Fibroblast of skin of left quadriceps (primary cell): ENCODE data around the gene C17orf50.

Source experiments
- DNase-seq, 2 experiments: peaks; one replicate each; pipeline ENCODE4 v3.0.0-alpha.2; 2013; ENCODE audit warnings: low read depth in 2 of 2

Gene C17orf50

DNA sequence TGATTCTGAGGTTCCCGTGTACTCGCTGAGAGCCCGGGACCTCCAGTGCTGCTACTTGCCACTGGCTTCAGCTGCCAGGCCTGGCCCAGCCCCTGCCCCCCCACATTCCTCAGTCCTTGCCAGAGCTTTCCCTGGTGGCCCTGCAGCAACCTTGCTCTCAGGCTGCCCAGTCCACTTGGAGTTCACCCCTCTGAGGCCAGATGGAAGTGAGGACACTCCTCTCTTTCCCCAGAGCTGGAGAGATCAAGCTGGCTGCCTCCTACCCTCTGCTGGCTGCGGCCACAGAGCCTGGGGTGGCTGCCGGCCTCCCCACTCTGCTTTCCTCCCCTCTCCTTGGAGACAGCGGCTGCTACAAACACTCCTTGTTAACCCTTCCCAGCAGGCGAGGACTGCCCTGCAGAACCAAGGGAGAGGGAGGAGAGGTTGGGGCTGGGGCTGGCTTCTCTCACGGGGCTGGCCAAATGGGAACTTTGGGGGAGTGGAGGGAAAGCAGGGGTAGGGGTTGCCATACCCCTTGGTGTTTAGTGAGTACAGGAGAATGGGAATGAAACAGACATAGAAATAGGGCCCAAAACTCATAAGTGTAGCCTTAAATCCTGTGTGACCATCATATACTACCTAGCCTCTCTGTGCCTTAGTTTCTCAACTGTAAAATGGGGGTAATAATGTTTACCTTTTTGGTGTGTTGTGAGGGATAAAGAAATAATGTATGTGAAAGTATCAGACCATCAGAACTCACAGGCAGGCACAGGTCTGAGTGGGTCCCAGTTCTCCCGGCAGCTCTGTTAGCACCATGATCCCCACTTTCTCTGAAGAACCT is 7.5 kb upstream of the C17orf50 start, which contains the start of gene GAS2L2:
TSS of gene GAS2L2 (minus strand) at position 295 of the 820 bp plus-strand sequence. CDS start 389 bp downstream, outside the sequence.
- DNase-seq, result no peak

DNA sequence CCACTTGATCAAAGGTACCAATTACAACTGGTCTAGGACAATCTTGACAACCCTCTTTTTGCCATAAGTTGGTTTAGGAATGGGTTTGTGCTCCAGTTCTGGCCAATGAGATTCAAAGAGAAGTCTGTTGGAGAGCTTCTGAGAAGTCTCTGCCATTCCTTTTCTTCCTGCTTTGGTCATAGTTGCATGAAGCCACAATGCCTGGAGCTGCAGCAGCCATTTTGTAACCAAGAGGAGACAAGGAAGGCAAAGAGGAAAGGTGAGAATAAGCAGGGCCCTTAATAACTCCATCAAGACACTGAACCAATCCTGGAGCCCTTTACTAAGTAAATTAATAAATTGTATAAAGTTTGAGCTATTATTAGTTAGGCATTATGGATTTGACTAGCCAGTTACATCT is 3.4 kb upstream of the C17orf50 start:
- no peak for DNase-seq

DNA sequence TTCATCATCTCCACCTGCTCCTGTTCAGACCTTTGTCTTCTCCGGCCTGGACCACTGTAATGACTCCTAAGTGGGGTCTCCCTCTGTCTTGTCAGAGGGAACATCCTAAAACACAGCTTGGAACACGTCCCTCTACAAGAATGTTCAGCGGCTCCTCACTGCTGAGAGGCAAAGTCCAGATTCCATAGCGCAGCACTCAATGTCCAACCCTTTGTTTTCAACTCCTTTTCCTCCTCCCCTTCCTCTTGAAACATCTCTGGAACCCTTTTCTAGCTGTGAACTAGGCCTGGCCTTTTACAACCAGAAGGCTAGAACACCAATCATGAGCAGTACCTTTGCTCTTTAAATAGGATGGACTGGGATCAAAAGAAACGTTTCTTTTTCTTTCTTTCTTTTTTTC is 914 bp downstream of the C17orf50 start:
- DNase-seq, result no peak

DNA sequence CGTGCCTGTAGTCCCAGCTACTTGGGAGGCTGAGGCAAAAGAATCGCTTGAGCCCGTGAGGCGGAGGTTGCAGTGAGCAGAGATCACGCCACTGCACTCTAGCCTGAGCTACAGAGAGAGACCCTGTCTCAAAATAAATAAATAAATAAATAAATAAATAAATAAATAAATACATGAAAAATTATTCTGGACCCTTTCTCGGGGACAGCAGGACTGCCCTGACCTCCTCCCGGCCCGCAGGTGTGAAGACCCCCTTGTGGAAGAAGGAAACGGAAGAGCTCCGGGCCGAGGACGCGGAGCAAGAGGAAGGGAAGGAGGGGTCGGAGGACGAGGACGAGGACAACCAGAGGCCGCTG is 3.1 kb downstream of the C17orf50 start:
- DNase-seq, result no peak

DNA sequence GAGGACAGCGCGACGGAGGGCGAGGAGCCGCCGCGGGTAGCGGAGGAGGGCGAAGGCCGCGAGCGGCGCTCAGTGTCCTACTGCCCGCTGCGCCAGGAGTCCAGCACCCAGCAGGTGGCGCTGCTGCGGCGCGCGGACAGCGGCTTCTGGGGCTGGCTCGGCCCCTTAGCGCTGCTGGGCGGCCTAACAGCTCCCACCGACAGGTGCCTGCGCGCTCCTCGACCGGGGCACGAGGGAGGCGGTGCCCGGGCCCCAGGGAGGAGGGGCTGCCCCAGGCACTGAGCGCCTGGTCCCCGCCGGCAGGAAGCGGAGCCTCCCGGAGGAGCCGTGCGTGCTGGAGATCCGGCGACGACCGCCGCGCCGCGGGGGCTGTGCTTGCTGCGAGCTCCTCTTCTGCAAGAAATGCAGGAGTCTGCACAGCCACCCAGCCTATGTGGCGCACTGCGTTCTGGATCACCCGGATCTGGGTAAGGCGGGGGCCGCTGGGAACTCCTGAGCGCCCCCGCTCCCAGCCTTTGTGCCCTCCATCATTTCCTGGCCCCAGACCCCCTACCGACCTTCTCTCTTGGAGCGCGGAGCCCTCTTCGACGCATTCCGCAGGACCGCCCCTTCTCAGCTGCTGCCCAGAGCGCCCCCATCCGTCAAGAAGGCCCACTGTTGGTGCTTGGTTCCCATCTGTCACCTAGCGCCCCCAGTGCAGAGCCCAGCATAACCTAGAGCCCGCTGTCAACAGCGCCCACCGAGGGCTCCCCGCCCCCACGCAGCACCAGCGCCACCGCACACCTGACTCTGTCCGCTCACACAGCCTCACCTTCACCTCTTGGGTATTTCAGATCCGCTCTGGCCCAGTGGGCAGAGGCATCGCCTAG is 3.7 kb downstream of the C17orf50 start:
- peak; percentile 42 to 44 for DNase-seq

DNA sequence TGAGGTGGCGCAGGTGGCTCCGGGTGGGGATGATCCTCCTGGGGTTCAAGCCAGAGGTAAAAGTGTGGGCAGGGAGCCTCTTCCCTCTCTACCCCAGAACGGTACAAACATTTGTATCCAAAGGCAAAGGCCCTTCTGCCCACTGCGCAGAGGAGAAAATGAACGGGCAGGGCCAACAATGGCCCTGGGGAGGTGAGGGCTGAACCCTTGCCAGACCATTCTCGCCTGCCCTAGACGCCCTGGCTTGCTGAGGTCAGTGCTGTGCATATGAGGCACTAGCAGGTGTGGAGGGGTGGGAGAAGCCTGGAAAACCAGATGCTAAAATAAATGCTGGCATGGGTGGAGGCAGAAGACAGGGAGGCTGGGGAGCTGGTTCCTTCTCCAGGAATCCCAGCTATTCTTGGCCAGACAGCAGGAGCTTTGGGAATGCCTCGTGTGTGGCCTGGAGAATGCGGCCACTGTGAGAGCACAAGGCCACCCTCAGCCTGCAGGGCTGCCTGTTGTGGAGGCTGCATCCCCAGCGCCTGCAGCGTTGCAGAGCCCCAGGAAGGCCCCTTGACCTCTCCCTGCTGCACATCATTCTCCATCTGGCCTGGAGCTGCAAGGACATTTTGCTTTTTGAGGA is 4.5 kb downstream of the C17orf50 start:
- DNase-seq, result no peak

DNA sequence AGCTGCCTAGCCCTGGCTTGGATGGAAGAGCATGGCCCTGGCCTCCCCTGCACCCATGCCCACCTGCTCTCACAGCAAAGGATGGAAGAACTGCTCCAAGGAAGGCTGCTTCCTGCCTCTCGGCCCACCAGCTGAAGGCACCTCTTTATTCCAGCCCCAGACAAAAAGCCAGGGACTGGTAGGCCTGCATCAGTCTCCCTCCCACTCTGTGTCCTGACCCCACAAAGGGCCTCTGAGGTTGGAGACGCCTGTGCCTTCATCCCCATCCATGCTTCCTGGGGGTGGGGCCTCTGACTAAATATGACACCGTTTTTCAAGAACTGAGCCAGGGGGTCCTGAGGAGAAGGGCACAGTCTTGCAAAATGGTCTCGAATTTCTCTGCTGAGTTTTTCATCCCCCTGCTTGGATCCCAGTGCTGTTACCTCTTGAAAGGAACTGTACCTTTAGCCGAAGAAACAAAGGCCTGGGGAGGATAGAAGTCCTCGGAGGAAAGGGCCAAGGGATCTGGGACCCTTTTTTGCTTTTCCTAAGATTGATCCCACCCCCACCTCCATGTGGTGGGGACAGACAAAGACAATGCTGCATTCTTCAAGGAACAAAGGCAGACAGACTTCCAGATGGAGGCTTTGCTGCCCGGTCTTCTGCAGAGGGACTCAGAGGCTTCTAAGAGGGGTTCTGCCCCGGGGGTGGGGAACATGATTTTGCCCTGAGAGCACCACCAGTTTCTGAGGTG is 5.2 kb downstream of the C17orf50 start:
- no peak for DNase-seq

DNA sequence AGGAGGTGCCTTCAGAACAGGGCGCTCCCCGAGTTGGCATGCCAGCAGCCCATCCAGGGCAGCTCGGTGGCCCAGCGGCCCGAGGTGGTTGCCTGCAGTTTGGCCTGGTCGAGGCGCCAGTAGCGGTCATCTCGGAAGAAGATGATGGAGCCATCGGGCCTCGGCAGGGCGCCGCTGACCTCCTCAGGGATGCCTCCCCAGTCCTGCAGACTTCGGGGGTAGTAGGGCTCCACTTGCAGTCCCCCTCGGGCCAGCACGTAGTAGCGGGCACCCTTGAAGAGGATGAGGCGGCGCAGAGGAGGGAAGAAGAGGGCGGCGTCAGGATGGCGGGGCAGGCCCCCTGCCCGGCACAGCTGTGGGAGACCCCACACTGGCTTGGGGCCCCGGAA is 5.8 kb downstream of the C17orf50 start:
- DNase-seq, result no peak

DNA sequence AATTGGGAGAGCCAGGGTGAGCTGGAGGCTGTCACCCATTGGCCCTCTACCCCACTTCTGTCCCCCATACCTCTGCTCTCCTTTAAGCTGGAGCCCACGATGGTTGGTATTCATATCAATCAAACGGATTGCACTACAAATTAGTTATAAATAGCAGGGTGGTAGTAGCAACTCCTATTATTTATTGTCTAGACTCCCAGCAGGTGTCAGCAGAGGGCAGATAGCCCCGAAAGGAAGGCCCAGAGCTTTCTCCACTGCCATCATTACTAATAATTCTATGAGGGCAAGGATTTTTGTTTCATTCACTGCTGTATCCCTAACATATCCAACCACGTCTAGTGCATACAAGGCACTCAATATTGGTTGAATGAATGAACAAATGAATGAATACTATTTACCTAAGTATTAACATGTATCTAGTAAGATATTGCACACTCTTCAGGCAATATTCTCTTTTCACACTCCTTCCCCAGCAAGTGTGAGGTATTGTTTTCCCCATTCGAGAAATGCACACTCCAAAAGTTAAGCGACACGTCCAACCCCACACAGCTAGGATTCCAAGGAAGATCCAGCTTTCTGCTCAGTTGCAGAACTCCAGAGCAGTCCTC is 6.3 kb downstream of the C17orf50 start:
- no peak for DNase-seq

DNA sequence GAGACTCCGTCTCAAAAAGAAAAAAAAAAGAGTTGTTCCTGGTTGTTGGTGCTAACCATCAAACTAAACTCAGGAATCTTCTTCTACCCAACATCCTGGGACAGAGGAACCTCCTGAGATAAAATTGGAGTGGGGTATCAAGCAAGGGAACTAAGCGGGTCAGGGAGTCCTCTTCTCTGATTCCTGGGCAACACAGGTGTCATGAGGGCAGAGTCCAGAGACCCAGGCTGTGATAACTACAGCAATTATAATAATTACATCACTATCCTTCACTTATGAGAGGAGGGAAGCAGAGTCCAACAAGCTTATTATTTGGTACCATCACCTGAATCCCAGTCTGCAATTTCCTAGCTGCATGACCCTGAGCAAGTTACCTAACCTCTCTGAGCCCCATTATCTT is 8.1 kb downstream of the C17orf50 start:
- DNase-seq, result no peak

DNA sequence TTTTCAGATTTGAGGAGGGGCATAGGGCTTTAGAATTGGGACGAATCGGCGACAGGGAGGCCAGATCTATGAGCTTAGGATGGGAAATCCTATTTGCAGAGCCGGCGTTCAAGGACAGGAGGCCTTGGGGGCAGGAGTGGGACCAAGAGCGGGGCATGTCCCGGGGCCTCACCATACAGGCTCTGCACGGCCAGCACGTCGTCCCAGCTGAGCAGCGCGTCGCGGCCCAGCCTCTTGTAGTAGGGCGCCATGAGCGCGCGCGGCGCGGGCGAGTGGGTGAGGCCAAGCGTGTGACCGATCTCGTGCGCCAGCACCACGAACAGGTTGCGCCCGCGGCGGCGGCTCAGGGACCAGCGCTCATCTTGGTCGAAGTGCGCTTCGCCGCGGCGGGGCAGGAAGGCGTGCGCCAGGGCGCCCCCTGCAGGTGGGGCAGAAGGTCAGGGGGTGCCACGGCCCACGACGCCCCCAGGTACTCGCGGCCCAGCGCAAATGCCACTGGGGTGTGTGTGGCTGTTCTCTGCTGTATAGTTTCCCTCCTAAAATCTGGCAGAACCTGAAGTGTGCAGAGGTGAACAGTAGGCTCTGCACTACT is 9.3 kb downstream of the C17orf50 start:
- no peak for DNase-seq

DNA sequence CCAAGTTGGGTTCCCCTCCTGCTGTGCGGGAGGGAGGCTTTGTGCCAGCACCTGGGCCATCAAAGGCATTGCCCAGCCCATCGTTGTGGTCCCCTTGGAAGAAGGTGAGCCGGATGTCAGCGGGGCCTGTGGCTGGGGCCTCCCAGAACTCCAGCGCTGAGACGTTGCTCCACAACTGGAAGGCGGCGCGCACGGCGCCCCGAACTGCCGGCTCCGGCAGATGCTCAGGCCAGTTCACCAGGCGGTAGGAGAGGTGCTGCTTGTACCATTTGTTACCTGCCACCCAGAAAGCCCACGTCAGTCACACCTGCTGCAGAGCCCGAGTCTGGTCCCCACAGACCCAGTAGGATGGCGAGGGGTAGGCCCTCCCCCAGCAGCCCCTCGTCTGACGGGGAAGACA is 12.4 kb downstream of the C17orf50 start:
- no peak for DNase-seq

DNA sequence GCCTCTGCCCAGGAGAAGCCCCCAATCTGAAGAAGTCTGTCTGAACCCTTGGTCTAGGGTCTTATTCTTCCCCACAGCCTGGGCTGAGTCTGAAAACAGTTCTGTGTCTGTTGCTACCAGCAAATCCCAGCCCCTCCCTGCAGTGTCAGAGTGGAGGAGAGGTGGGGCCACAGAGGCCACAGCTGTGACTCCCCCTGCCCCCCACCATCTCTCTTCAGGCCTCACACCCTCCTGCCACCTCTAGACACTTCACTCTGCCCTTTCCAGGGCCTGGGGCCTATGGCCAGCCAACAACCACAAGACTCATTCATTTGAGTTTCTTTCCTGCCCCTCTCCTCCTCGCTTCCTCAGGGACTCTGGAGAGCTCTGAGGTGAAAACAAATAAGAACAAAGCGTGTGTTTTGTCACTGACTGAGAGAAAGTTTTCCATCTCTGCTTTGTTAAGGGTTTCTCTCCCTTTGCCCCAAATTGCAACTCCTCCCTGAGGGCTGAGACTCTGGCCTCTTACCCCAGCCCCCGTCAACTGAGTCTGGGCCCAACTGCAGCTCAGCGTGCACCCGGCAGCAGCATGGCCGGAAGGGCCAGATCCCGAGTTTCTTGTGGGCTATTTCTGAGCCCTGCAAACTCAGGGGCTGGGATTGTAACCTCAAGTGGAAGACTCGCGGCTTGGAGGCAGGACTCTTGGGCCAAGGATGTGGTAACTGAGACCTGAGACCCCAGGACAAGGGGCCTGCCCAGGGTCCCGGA is 13.2 kb downstream of the C17orf50 start:
- no peak for DNase-seq

DNA sequence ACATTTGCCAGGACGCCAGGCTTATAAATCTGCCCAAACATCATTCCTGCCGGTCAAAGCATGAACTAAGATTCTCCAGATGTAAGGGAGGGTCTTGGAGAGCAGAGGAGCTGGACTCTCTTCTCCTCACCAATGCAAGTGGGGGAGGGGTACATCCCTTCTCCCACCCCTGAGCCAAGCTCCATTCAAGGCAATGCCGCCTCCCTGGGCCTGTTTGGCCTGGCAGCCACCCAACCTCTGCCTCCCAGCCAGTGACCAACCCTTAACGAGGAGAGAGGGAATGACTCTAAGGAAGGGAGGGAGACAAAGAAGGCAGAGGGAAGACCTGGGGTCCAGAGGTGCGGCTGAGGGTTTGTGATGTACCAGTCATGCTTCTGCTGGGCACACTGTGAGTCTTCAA is 13.8 kb downstream of the C17orf50 start:
- DNase-seq, result no peak

DNA sequence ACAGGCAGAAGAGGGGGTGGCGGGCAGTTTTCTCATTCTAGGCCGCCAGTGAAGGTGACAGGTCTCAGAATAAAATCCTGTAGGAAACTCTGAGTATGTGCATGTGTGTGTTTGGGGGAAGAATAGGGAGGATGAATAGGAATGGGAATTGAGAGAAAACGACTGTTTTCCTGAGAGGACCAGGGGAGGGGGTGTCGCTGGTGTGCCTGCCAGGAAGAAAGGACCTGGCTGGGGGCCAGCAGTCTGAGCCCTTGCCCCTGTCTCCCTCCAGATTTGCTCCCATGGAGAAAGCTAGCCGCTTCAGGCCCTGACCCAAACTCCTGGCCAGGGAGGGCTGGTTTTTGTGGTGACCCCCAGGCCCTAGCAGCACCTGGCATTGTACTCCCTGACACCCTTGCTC is 14.4 kb downstream of the C17orf50 start:
- DNase-seq, result no peak

DNA sequence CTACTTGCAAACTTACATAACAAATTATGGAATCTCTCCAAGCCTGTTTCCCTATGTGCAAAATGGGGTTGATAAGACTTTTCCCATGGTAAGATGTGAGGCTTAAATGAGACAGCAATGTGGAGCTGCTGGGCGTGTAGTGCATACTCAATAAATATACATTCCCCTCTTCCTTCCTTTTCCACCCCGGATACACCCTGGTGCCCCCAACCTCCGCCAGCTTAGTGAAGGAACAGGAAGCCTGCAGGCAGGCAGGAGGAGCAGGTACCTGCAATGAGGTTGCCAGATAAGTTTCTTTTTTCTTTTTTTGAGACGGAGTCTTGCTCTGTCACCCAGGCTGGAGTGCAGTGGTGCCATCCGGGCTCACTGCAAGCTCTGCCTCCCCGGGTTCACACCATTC is 14.9 kb downstream of the C17orf50 start:
- DNase-seq, result no peak

DNA sequence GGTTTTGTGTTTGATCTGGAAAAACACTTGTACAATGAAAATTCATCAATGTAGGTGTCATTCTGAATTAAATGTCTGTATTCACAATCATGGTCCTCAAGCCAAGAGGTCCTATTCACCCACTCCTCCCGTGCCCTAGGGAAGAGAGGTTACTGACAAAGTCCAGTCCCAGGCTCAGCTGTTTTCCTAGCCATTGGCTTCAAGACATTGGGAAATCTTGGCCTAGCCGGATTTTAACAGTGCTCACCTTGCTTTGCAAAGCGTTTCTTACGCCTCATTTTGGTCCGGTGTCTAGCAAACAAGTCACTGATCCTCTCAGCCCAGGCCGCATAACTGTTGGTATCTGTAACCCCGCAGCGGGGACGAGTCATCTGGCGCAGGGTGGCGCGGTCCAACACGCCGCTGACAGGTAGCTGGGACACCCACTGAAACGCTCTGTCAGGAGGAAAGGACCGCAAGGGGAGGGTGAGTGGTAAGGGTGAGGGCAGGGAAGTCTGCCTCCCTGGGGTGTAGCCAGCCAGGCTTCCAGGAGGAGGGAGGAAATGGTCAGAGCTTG is 18.0 kb downstream of the C17orf50 start:
- DNase-seq, result no peak

DNA sequence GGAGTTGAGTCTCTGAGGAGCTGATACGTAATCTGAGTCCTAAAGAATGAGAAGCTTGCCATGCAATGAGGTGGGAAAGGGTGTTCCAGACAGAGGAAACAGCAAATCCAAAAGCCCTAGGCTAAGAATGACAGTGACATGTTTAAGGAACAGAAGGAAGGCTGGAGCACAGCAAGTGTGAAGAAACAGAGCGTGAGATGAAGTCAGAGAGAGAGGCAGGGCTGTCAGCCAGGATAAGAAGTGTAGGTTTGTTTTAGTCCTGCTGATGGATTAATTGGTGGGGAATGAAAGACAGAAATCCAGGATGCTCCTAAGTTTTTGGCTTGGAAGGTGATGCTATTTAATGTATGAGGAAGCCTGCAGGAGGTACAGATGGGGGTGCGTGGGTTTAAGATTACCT is 20.3 kb downstream of the C17orf50 start:
- DNase-seq, result no peak

DNA sequence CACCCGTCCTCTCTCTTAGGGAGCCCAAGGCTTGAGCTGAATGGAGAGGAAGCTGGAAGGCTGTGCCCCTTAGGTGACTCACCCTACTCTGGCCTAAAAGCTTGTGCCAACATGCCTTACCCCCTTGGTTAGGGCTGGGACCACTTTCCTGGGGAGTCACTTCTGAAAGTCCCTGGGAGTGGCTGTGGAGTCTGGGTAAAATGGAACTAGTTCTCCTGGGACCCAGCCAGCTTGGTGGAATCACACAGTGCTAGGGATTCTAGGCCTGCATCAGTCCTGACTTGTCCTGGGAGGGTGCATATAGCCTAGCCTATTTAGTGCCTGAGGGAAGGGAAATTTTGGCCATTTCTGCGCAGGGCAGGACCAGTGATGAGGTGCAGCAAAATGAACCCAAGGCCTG is 24.2 kb downstream of the C17orf50 start:
- DNase-seq, result no peak

DNA sequence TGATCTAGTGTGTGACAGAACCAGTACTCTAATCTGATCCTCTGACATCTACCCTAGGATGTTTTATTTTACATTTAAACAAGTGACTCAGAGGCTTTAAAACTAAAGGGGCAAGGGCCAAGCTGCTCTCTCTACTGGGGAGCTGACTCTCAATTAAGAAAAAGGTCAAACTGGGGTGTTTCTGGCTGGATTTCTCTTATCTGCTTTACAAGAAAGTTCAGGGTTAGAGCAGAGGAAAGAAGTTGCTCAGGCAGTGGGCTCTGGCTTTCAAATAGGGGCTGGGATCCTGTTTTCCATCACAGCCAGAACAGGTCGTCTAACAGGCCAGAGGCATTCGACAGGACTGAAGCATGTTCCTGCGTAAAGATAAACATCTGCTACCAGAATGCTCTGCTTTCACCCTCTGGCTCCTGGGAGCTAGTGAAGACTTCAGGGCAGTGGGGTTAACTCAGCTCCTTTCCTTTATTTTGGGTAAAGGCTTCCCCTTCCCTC is 26.3 kb downstream of the C17orf50 start:
- DNase-seq, result no peak
